Brain microvascular endothelial cell (primary cell): ENCODE results near the gene ACVR1B.
A peak's percentile ranks its signal among the peaks of the same experiment; 100 is the strongest.

Source experiments
- DNase-seq: peaks from one replicate; pipeline ENCODE4 v3.0.0-alpha.2; 2020
- H3K27ac ChIP-seq: fragments of 250-450 bp; sonication (Bioruptor Pico); 2 replicates; pipeline ENCODE4 v1.5.1; 2020; ENCODE audit warnings: mild to moderate bottlenecking, moderate library complexity
- H3K27me3 ChIP-seq: fragments of 250-450 bp; sonication (Bioruptor Pico); replicated peaks from 2 replicates; pipeline ENCODE4 v1.5.1; 2020; ENCODE audit warnings: mild to moderate bottlenecking
- H3K36me3 ChIP-seq: fragments of 250-450 bp; sonication (Bioruptor Pico); replicated peaks from 2 replicates; pipeline ENCODE4 v1.5.1; 2020; ENCODE audit warnings: mild to moderate bottlenecking
- H3K4me3 ChIP-seq: 2 replicates; pipeline ENCODE4 v1.5.1; 2011; ENCODE audit warnings: low read depth, mild to moderate bottlenecking, control low read depth, low read length, moderate library complexity
- CTCF ChIP-seq: IDR thresholded peaks from 2 replicates; pipeline ENCODE4 v1.5.1; 2011; ENCODE audit warnings: low read depth, mild to moderate bottlenecking, moderate library complexity, low read length, control low read depth, inconsistent platforms; ENCODE audit errors: missing control alignments
- in situ Hi-C: cut with HindIII; loops from 2 replicates; pipeline ENCODE4 v1.10.0; 2017; ENCODE audit warnings: low sequenced_read_pairs, low pct_ligation_motif_present

The ACVR1B gene

GRCh38 chr12:51926064-51926632 lies 25.4 kb upstream of the ACVR1B start:
- DNase-seq: no peak
- H3K36me3 ChIP-seq: no peaks in the 10 kb centered on the region
- no peak for TF ChIP-seq CTCF
- no peak overlapping the region for H3K27ac ChIP-seq
- H3K4me3 ChIP-seq: no peak overlapping the region
- H3K27me3 ChIP-seq: no peaks in the 10 kb centered on the region
- in situ Hi-C loops: no loop called here

- in situ Hi-C loops: no loop called here
- no peak overlapping the region for H3K27ac ChIP-seq
- TF ChIP-seq CTCF: peak; percentile 67
- no peak overlapping the region for H3K4me3 ChIP-seq
- no peaks in the 10 kb centered on the region for H3K27me3 ChIP-seq
- DNase-seq: peak; percentile 29
- no peaks in the 10 kb centered on the region for H3K36me3 ChIP-seq
These were observed 24.8 kb upstream of the ACVR1B start for GRCh38 chr12:51926718-51927117.

- Histone ChIP-seq H3K36me3 (no peaks in the 10 kb centered on the region), H3K4me3 (no peak overlapping the region), H3K27ac (no peak overlapping the region), H3K27me3 (no peaks in the 10 kb centered on the region)
- in situ Hi-C loops: no loop called here
- DNase-seq: no peak
- no peak for TF ChIP-seq CTCF
These were observed 19.1 kb upstream of the ACVR1B start for GRCh38 chr12:51932218-51933076.

- no peak for DNase-seq
- no peaks in the 10 kb centered on the region for H3K27me3 ChIP-seq
- TF ChIP-seq CTCF: no peak
- H3K4me3 ChIP-seq: no peak overlapping the region
- no peaks in the 10 kb centered on the region for H3K36me3 ChIP-seq
- in situ Hi-C loops: no loop called here
- no peak overlapping the region for H3K27ac ChIP-seq
These were observed 17.4 kb upstream of the ACVR1B start for GRCh38 chr12:51934080-51934479.

GRCh38 chr12:51937926-51938325 lies 13.6 kb upstream of the ACVR1B start:
- H3K4me3 ChIP-seq: no peak overlapping the region
- H3K27ac ChIP-seq: no peak overlapping the region
- no peaks in the 10 kb centered on the region for H3K27me3 ChIP-seq
- no peak for TF ChIP-seq CTCF
- in situ Hi-C loops: no loop called here
- H3K36me3 ChIP-seq: no peaks in the 10 kb centered on the region
- no peak for DNase-seq
